Dedifferentiated amniotic fluid mesenchymal stem cell (primary cell): ENCODE data around the gene PSMD14.

Experiments
- DNase-seq: peaks from one replicate; pipeline ENCODE4 v3.0.0-alpha.2; 2016; ENCODE audit errors: extremely low spot score

PSMD14 gene

DNA sequence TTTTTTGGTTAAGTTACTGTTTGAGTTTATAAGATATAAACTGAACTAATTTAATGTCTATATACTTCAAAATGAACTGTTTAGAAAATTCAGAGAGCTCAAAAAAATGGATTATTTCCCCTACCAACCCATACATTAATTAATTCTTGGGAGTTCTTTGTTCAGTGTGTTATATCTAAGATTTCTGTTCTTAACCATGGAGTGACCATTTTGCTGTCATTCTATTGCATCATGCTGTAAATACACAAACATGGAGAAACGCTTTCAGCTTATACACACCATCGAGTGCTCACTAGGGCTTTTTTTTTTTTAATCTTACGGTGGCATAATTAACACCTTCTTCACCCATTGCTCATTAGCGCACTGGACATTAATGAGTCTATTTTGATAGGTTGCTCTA is 74.5 kb downstream of the PSMD14 start:
- DNase-seq, result no peak

DNA sequence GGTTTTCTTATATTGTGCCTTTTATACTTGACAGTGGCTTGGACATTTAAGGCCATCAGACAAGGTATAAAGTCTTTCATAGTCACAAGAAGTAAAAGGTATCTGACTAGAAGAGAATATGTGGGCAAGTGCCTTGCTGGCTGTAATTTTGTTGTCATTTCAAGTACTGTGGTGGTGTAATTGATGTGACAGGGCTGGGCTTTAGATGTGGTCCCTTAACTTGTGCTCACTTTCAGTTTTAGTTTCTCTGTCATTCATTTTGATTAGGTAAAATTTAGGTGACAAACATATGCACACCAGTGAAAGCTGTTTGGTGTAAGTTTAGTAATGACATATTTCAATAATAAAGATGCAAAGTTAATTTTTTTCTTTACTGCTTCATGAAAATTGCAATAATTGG is 76.6 kb downstream of the PSMD14 start:
- DNase-seq, result no peak

DNA sequence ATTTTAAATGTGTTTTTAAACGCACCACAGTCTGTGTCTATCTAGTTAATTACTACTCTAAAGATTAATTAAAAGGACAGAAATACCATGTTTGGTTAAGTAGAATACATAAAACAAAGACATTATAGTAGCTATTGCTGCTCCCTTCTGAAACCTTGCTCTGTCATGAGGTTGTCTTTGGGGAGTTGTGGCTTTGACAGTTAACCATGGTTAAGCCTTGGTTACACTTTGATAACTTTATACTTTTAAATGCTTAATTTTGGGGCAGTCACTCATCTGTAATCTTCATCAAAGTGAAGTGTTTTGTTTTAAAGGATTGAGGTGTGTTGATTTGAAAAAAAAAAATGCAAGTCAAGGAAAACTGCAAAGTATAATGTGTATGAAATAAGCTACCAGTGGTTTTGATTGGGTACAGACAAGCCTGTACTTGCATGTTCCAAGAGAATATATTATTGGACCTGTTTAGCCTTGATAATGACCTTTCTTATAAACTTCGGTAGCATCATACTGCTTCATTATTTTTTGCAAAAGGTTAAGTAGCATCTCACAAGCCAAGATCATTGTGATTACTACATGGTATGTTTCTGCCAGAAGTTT is 78.1 kb downstream of the PSMD14 start:
- no peak for DNase-seq

DNA sequence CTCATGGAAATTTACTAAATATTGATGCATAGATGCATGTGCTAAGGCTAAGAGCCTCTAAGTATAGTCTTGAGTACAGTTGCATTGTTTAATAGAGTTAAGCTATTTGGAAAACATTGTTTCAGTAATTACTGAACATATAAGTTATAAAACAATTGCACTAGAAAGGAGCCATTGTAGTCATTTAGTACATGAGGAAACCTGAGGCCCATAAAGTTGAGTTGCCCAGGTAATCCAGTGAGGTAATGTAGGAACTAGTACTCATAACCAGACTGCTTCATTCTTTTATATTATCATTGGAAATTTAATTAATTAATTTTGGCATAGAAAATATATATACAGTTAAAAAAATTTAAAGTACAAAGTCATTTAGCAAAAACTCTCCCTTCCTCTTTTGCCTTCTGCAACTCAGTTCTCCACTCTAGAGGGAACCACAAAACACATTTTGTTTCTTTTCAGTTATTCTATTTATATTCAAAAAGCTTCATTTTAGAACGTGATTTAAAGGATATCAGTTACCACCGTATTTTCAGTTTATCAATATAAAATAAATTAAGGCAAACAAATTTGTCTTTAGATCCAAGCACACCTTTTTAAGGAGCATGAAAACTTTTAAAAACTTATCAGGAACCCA is 80.0 kb downstream of the PSMD14 start:
- no peak for DNase-seq

DNA sequence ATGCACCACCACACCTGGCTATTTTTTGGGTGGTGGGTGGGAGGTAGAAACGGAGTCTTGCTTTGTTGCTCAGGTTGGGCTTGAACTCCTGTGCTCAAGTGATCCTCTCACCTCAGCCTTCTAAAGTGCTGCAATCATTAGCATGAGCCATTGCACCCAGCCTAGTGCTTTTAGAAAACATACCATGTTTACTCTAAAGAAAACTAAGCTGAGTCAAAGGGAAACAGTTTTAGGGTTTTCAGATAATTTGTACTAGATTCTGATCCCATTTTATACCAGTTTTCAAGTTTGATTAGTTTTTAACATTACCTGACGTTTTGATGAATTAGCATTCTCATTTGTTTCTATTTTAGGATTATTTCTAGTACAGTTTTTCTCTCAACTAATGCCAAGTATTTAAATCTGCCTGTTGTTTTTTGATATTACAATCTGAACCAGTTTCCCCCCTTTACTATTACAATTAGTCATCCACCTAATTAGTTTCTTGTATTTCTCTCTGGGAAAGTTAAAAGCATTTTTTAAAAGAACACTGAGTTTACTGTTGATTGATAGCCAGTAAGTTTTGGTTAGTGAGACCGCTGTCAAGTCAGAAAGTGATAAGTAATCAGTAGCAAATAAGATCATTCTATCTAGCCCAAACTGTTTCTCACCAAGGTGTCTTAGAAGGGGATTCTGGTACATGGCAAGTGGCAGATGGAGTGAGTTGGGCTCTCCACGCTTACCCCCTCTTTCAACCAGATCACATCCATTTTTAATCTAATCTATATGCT is 83.7 kb downstream of the PSMD14 start:
- no peak for DNase-seq

DNA sequence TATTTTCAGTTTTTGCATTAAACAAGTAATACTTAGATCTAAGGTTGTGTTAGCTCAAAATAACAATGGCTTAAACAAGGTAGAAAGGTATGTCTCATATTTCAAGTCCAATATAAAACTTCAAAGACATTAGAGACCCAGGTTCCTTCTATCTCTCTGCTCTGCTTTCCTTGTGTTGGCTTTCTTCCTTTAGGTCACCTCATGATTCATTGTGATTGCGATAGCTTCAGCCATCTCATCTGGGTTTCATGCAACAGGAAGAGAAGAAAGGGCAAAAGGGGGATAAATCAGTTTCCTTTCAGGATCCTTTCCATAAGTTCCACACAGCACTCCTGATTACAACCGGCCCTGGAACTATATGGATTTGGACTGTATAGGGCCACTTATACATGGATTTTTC is 91.9 kb downstream of the PSMD14 start:
- DNase-seq, result no peak

DNA sequence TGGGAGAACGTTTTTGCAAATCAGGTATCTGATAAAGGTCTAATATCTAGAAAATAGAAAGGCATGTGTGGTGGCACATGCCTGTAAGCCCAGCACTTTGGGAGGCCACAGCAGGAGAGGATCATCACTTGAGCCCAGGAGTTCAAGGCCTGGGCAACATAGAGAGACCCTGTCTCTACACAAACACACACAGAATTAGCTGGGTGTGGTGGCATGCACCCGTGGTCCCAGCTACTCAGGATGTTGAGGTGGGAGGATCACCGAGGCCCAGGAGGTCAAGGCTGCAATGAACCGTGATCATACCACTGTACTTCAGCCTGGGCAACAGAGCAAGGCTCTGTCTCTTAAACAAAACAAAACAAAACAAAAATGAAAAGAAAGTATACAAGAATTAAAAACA is 94.1 kb downstream of the PSMD14 start:
- no peak for DNase-seq

DNA sequence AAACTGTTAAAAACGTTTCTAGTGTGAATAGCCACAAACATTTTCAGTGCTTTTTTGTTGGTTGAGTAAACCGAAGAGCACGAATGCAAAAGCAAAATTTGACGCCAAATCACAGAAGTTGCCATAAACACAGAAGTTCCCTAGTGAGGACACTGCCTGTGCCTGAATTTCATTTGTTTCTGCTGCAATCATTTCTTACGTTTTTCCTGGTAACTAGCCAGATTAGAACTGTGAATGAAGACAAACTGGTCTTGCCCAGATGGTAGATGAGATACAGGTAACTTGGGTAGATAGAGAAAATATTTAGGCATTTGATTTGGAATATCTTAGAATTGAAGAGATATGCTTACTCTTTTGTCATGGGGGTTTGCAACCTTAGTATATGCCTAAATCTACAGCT is 98.1 kb downstream of the PSMD14 start:
- no peak for DNase-seq

DNA sequence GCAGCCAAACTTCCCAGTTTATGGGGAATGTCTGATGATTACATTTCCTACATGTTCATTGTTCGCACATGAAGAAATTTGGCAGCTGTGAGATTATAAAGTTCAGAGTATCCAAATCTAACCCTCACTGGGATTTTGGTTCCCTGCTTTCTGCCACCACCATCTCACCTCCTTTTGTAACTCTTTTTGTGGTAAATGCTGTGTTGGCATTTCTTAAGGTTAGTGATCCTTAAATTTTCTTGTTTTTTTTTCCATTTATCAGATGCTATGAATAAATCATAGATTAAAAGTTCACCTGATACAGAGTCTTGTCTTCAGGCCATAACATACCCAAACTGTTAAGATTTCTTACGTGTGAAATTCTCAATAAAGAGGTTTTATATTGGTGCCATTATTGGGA is 99.4 kb downstream of the PSMD14 start:
- DNase-seq, result no peak

DNA sequence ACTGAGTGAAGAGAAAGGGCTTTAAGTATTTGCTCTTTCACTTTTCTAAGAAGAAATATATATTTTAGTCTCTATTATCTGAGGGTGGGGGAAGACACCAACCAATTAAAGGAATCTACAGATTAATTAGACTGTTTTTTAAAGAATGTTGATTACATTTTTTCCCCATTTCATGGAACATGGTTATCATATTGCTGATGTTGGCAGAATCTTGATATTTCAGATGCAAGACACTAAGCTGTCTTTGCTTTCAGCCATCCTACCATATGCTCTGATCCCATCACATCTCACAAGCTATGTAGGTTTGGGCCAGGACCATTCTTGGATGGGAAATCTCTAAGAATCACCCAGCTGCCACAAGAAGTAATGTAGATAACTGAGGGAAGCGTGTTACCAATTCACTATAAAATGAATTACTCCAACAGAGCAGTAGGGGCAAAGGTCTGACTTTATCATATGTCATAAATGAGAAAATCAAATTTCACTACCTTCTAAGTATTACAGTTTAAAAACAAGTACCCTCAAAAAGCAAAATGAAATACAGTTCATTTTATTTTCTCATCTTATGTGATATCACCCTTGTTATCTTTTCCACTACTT is 101.2 kb downstream of the PSMD14 start:
- no peak for DNase-seq

DNA sequence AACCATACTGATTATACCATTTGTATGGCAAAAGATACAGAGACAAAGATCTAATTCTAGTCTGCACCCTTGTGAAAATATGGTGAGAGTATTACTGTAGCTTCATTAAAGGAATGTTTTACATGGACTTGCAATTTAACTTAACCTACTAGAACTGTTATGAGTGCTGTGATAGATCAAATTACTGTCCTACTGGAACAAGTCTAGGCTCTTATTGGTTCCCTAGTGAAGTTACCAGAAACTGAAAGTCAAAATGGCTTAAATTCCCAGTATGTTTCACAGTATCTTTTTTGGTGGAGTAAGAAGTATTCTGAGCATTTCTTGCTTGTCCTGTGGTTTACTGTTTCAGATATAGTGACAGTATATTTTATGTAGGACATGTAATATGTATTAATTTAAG is 104.1 kb downstream of the PSMD14 start:
- no peak for DNase-seq

DNA sequence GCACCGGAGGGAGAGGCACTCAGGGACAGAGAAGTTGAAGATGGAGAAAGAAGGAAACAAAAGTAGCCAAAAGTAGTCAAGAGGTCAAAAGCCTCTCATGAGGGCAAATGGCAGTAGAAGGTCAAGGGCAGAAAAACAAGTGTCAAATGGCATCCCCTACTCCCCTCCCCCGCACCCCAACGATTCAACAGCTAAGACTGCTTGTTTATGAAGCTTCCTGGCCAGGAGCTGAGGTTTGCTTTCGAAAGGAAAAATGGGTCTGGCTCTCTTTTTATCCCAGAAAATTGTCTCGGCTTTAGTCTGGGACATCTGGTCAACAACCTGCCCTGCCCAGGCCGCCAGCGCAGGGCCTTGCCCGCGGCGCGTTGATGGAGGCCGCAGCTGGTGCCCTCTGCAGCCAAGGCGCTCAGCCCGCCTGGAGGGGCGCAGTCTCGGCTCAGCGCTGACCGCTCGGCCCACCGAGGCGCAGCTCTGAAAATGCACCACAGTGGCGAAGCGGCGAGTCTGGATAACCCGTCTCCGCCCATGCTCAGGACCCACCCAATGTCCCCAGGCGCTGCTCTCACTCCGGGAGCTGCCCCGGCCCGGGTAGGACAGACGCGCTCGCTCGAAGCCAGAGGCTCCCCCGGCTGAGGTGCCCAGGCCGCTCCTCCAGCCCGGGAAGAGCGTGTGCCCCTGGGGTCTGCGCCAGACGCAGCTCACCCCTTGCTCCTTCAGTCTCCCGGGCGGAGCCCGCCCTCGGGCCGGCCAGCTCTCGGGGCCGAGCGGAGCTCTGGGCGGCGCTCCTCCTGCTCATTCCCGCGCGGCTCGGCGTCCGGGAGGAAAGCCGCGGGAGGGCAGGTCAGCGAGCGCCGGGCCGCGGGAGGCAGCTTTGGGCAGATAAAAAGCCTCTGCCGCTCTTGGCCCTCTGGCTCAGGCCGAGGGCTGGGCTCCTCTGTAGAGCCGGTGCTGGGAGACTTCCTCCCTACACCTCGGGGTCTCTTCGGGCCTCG is 106.1 kb downstream of the PSMD14 start:
- DNase-seq, result no peak

DNA sequence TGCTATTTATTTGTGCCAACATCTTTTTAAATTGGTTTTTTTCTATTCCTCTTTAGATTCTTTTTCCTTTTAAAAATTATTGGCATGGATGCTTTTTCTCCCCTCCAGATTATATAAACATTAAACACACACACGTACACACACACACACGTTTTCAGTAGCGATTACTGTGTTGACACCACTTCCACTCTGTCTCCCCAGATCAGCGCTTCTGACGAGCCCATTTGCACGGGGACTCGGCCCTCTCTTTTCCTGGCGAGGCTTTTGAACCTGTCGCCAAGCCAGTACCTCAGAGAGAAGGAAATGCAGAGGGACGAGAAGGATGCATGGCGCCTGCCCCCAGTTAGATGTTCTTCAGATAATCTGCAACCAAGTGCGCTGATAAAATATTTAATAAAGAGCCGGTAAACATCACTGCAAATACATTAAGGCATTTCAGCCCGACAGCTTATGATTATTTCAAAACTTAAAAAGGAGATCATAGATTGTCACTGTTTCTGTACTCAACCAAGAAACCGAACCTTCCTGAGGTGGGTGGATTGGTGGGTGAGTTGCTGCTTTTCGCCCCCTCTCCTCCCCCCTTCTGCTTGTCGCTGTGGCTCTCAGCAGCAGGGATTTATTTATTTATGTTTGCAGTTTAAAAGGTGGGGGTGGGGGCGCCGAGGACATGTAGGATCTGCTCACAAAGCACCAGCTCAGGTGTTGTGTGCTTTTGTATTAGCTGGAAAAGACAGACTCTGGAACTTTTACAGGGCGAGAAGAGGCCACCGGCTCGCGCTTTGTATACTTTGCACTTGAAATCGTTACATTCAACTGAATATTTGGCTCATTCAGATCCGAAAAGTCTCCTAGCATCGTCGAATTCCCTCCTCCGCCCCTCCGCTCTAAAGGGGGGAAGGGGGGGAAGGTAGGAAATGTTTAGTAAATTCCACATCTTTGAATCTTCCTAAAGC is 107.1 kb downstream of the PSMD14 start:
- DNase-seq, result no peak

DNA sequence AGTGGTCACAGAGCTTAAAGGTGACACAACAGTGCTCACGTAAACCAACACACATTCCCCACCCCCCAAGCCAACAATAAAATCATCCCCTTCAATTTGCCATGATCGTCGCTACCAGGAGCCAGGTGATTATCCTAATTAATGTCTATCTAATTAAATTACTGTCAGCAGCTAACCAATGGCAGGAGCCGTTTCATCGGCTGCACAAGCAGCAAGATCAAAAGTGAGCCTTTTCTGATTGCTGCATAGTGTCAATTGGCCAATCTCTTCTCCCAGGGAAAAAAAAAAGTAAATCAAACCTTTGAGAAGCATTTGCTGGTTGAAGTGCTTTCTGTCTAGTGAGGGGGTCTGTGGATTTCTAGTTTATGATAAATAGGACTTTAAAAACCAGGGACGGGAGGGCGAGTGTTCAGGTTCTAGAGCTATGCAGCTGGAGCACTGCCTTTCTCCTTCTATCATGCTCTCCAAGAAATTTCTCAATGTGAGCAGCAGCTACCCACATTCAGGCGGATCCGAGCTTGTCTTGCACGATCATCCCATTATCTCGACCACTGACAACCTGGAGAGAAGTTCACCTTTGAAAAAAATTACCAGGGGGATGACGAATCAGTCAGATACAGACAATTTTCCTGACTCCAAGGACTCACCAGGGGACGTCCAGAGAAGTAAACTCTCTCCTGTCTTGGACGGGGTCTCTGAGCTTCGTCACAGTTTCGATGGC is 107.9 kb downstream of the PSMD14 start, which contains the start of gene TBR1:
Gene TBR1, plus strand, starts transcription at position 311 of the 721 bp plus-strand sequence. Its CDS starts 114 bp downstream, at position 425.
- no peak for DNase-seq

DNA sequence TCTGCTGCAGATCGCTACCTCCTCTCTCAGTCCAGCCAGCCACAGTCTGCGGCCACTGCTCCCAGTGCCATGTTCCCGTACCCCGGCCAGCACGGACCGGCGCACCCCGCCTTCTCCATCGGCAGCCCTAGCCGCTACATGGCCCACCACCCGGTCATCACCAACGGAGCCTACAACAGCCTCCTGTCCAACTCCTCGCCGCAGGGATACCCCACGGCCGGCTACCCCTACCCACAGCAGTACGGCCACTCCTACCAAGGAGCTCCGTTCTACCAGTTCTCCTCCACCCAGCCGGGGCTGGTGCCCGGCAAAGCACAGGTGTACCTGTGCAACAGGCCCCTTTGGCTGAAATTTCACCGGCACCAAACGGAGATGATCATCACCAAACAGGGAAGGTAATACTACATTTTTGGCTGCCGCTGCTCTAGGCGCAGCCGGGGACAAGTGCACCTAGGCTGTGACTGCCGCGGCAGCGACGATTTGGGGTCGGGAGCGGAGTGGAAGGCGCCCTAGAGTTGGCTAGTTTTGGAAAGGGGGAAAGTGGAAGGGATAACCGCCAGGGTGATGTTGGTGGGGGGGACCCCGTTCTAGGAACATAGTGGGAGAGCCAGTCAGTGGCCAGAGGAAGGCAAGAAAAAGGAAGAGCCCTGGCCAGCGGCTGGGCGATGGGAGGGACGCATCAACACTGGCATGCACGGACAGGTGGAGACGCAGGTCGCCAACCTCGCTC is 108.6 kb downstream of the PSMD14 start:
- no peak for DNase-seq

DNA sequence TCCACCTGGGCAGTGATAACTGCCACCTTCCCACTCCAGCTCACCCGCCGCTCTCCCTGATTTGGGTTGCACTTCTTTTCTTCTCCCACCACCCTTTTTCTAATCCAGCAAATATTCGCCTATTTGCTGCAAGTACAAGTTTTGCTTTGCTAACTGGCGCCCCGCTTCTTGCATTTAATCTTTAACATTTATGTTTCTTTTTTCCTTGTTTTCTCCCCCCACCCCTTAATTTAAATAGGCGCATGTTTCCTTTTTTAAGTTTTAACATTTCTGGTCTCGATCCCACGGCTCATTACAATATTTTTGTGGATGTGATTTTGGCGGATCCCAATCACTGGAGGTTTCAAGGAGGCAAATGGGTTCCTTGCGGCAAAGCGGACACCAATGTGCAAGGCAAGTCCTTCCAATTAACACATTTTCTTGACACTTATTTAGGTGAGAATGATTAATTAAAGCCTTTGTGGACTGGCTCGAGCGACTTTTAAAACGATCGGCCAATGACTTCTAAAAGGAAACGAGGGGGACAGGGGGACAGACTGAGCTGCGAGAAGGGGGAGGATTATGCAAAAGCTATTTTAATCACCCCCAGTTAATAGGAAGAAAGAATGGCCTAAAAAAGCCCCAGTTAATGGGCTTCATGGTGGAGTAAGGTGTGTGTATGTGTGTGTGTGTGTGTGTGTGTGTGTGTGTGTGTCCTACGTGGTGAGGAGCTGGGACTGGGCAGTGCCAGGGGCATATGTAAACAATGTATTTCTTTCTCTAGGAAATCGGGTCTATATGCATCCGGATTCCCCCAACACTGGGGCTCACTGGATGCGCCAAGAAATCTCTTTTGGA is 109.4 kb downstream of the PSMD14 start:
- DNase-seq, result no peak

DNA sequence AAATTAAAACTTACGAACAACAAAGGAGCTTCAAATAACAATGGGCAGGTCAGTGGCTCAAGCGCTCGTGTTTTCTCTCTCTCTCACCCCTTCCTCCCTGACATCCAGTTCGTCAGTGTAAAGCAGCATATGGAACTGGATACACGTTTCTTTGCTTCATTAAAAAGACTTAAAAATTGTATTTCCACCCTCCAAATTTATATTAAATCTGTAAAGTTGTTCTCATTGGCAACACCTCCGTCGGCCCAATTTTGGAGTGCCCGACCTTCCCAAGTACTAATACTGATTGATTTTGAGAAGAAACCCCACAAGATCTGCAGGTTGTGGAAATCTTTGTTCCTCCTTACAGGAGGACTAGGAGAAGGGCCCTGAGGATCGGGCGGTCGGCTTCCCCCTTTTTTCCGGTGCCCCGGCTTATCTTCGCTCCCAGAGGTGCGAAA is 110.1 kb downstream of the PSMD14 start:
- DNase-seq, result no peak
